ENCODE results near the gene CAPZA2.

DNA sequence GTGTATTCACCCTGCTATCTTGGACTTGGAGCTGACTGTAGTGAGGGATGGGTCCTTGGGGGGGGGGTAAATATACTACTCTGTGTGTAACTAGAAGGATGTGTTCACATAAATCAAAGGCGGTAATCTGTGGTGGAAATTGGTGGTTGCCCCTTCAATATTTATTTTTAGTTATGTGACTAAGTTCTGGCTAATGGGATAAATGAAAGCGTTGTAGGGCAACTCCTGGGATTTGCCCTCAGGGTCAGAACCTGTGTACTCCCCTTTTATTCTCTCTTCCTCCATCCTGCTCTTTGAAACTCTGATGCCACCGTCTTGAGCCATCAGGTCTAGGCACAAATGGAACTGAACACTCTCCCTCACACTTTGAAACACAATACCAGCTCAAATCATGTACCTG, 66.6 kb downstream of the CAPZA2 start:
- TF ChIP-seq, protein P1, sequence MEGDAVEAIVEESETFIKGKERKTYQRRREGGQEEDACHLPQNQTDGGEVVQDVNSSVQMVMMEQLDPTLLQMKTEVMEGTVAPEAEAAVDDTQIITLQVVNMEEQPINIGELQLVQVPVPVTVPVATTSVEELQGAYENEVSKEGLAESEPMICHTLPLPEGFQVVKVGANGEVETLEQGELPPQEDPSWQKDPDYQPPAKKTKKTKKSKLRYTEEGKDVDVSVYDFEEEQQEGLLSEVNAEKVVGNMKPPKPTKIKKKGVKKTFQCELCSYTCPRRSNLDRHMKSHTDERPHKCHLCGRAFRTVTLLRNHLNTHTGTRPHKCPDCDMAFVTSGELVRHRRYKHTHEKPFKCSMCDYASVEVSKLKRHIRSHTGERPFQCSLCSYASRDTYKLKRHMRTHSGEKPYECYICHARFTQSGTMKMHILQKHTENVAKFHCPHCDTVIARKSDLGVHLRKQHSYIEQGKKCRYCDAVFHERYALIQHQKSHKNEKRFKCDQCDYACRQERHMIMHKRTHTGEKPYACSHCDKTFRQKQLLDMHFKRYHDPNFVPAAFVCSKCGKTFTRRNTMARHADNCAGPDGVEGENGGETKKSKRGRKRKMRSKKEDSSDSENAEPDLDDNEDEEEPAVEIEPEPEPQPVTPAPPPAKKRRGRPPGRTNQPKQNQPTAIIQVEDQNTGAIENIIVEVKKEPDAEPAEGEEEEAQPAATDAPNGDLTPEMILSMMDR (IDR thresholded peaks at IDR 0.05), result no peak
- TF ChIP-seq POLR2AphosphoS5 (IDR thresholded peaks at IDR 0.05), result no peak
- TF ChIP-seq EP300 (IDR thresholded peaks at IDR 0.05), result no peak
- TF ChIP-seq POLR2A (IDR thresholded peaks at IDR 0.05), result no peak
